ENCODE results near the gene BANK1. TPM values are rescaled to one million over a fixed set of nuclear protein-coding genes. Genes with fewer than 3 reads are reported as not detected.

The BANK1 gene
- total RNA-seq, 1 donor from 2014 or later = 1.5 TPM

- Histone ChIP-seq H3K27me3 (no peaks in the 10 kb centered on the region), H3K4me3 (no peak overlapping the region), H3K9me3 (no peaks in the 10 kb centered on the region), H3K36me3 (no peaks in the 10 kb centered on the region), H3K4me1 (no peaks in the 10 kb centered on the region), H3K27ac (no peak overlapping the region)
- no peak for TF ChIP-seq CTCF (IDR thresholded peaks at IDR 0.05)
- no peak for TF ChIP-seq POLR2A (IDR thresholded peaks at IDR 0.05)
- no peak for TF ChIP-seq POLR2AphosphoS5 (IDR thresholded peaks at IDR 0.05; ENCODE audit: insufficient read depth in 1 of 2, low read depth in 1 of 2)
- no peak for DNase-seq (ENCODE audit: extremely low spot score in 2 of 2)
- intact Hi-C loops (cut with DNase I) = no loop called here
Measured at GRCh38 chr4:101823864-101824263, 33.3 kb downstream of the BANK1 start.

- Histone ChIP-seq H3K36me3 (no peaks in the 10 kb centered on the region), H3K9me3 (no peaks in the 10 kb centered on the region), H3K4me3 (no peak overlapping the region), H3K27me3 (no peaks in the 10 kb centered on the region), H3K4me1 (no peaks in the 10 kb centered on the region), H3K27ac (no peak overlapping the region)
- TF ChIP-seq POLR2A (IDR thresholded peaks at IDR 0.05) = no peak
- no peak for TF ChIP-seq CTCF (IDR thresholded peaks at IDR 0.05)
- no peak for TF ChIP-seq POLR2AphosphoS5 (IDR thresholded peaks at IDR 0.05; ENCODE audit: insufficient read depth in 1 of 2, low read depth in 1 of 2)
- intact Hi-C loops (cut with DNase I) = no loop called here
- DNase-seq (ENCODE audit: extremely low spot score in 2 of 2) = no peak
Measured at GRCh38 chr4:101824500-101824899, 34.0 kb downstream of the BANK1 start.

GRCh38 chr4:101825953-101826352 is 35.4 kb downstream of the BANK1 start:
- Histone ChIP-seq H3K27ac (no peak overlapping the region), H3K36me3 (no peaks in the 10 kb centered on the region), H3K4me1 (no peaks in the 10 kb centered on the region), H3K4me3 (no peak overlapping the region), H3K9me3 (no peaks in the 10 kb centered on the region), H3K27me3 (no peaks in the 10 kb centered on the region)
- intact Hi-C loops (cut with DNase I) = no loop called here
- TF ChIP-seq POLR2A (IDR thresholded peaks at IDR 0.05) (no peak), POLR2AphosphoS5 (IDR thresholded peaks at IDR 0.05; ENCODE audit: insufficient read depth in 1 of 2, low read depth in 1 of 2) (no peak), CTCF (IDR thresholded peaks at IDR 0.05) (no peak)
- no peak for DNase-seq (ENCODE audit: extremely low spot score in 2 of 2)

GRCh38 chr4:101831816-101832215 is 41.3 kb downstream of the BANK1 start:
- no peaks in the 10 kb centered on the region for H3K4me1 ChIP-seq
- intact Hi-C loops (cut with DNase I) = no loop called here
- H3K36me3 ChIP-seq = no peaks in the 10 kb centered on the region
- no peak overlapping the region for H3K27ac ChIP-seq
- no peak for DNase-seq (ENCODE audit: extremely low spot score in 2 of 2)
- TF ChIP-seq POLR2AphosphoS5 (IDR thresholded peaks at IDR 0.05; ENCODE audit: insufficient read depth in 1 of 2, low read depth in 1 of 2) = no peak
- TF ChIP-seq POLR2A (IDR thresholded peaks at IDR 0.05) = no peak
- no peak for TF ChIP-seq CTCF (IDR thresholded peaks at IDR 0.05)
- H3K4me3 ChIP-seq = no peak overlapping the region
- no peaks in the 10 kb centered on the region for H3K27me3 ChIP-seq
- no peaks in the 10 kb centered on the region for H3K9me3 ChIP-seq

GRCh38 chr4:101833480-101833879 is 43.0 kb downstream of the BANK1 start:
- Histone ChIP-seq H3K4me3 (no peak overlapping the region), H3K4me1 (no peaks in the 10 kb centered on the region), H3K27ac (no peak overlapping the region), H3K27me3 (no peaks in the 10 kb centered on the region), H3K36me3 (no peaks in the 10 kb centered on the region), H3K9me3 (no peaks in the 10 kb centered on the region)
- TF ChIP-seq POLR2A (IDR thresholded peaks at IDR 0.05) (no peak), POLR2AphosphoS5 (IDR thresholded peaks at IDR 0.05; ENCODE audit: insufficient read depth in 1 of 2, low read depth in 1 of 2) (no peak), CTCF (IDR thresholded peaks at IDR 0.05) (no peak)
- DNase-seq (ENCODE audit: extremely low spot score in 2 of 2) = no peak
- intact Hi-C loops (cut with DNase I) = no loop called here

Measured in vagina (tissue), 2 donors.